Ovary (tissue), 9 donors: ENCODE data around the gene NTNG2. TPM values are rescaled to one million over a fixed set of nuclear protein-coding genes. Genes with fewer than 3 reads are reported as not detected.

Experiments
- DNase-seq, 5 donors: peaks; one replicate each; pipeline ENCODE4 v3.0.0-alpha.2; 2019 to 2020
- H3K27ac ChIP-seq, 2 donors: fragments of 200-600 bp; one replicate each; pipeline versions ENCODE4 v1.5.1 to v1.8.0; 2019 to 2022
- H3K27me3 ChIP-seq: fragments of 200-600 bp; one replicate; pipeline ENCODE4 v1.8.0; 2022
- H3K36me3 ChIP-seq: fragments of 200-600 bp; sonication (generic); one replicate; pipeline ENCODE4 v1.5.1; 2019
- H3K4me1 ChIP-seq: one replicate; pipeline ENCODE4 v1.8.1; 2013; ENCODE audit warnings: mild to moderate bottlenecking, moderate library complexity; ENCODE audit not compliant: insufficient read depth
- H3K4me3 ChIP-seq: fragments of 200-600 bp; sonication (generic); one replicate; pipeline ENCODE4 v1.5.1; 2017
- H3K9me3 ChIP-seq, 2 donors: fragments of 200-600 bp in 1 of 2; sonication (generic) in 1 of 2; one replicate each; pipeline versions ENCODE4 v1.5.1 to v1.8.1; 2013 to 2019; ENCODE audit warnings: mild to moderate bottlenecking in 1 of 2, moderate library complexity in 1 of 2
- CTCF ChIP-seq, 3 donors: fragments of 450-650 bp in 2 of 3; fragments of 200-600 bp in 1 of 3; IDR thresholded peaks; one replicate each; pipeline versions ENCODE4 v1.5.1 to v1.8.0; 2016 to 2022; ENCODE audit warnings: antibody characterized with exemption in 3 of 3, mild to moderate bottlenecking in 1 of 3
- EP300 ChIP-seq: sonication (generic); formaldehyde crosslinking; IDR thresholded peaks from one replicate; pipeline ENCODE4 v1.6.1; 2017; ENCODE audit warnings: antibody characterized with exemption
- POLR2A ChIP-seq: fragments of 450-650 bp; IDR thresholded peaks from one replicate; pipeline ENCODE4 v1.6.1; 2017; ENCODE audit warnings: antibody characterized with exemption, mild to moderate bottlenecking, moderate library complexity
- WGBS, 3 donors: extraction: QIAGEN DNeasy Blood & Tissue Kit in 1 of 3; methylation state at CpG; one replicate each; pipeline versions ENCODE4 v1.1.5 to v1.1.7; 2013 to 2017; 5-methylcytosine and 5-hydroxymethylcytosine counted together
- intact Hi-C, 4 donors: fragments of 100-400 bp; cut with DNase I; formaldehyde crosslinking; loops; one replicate each; pipeline versions ENCODE4 v1.11.0 to v1.15.1; 2022 to 2023
- polyA plus RNA-seq, 2 donors: library from polyadenylated mRNA; stranded (reverse); fragments of 200-250 nt in 1 of 2; fragments of 350-450 nt in 1 of 2; fragmentation: Illumina TruSeq in 1 of 2; extraction: RNeasy Lipid Tissue Mini Kit (QIAGEN cat#74804) in 1 of 2; gene quantifications; one replicate each; pipeline ENCODE4 v1.2.3, GENCODE V29; 2013 to 2014
- total RNA-seq, 7 donors: library from RNA; depleted of rRNA in 2 of 7; stranded (reverse); fragments of >200 nt in 2 of 7; fragmentation: NEBNext Ultra II Directional in 3 of 7; extraction: Animal tissue kit (Norgen Biotek cat#: 25700) in 3 of 7; gene quantifications; one replicate each; pipeline versions ENCODE4 v1.1.0 to v1.2.4, GENCODE V29; 2016 to 2023
- donor health status: DM: no; HTN: no; CAD: no; lungs with moderate emphysema.
- donor health status: DM: no; HTN: no; CAD: no.
- donor health status: Bipolar disorder and iron deficiency.
- donor health status: DM: yes; HTN: yes; CAD: no.
- donor health status: DM: no; HTN: no; CAD: no.
- donor health status: DM: yes; HTN: yes; CAD: no.

NTNG2 gene
- total and polyA plus RNA-seq, 9 donors = 0.12 to 2.6 (median 0.81) TPM

DNA sequence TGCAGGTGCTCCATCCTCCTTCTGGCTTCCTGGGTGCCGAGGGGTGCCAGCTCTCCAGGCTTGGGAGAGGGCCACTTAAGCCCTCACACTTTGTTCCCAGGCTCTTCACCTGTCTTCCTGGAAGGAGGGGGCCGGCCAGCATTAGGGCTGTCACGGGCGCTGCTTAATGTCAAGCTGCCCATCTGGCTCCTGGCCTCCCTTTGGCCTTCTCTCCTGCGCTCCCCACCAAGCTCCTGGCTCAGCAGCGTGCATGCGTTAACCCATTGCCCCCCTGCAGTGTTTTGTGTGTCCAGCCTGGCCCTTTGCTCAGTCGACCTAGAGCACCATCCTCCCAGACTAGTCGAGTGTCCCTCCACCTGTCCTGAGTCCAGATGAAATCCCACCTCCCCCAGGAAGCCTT lies 21.3 kb downstream of the NTNG2 start:
- Histone ChIP-seq H3K27ac (no peak overlapping the region), H3K4me1 (no peaks in the 10 kb centered on the region), H3K9me3 (no peaks in the 10 kb centered on the region), H3K27me3 (no peaks in the 10 kb centered on the region), H3K36me3 (no peaks in the 10 kb centered on the region), H3K4me3 (no peak overlapping the region)
- TF ChIP-seq CTCF (IDR thresholded peaks at IDR 0.05) (no peak), POLR2A (no peak), EP300 (no peak)
- WGBS, 3 donors = 28 to 31% (median 28%) methylated on average over 9 of the region's 9 CpGs
- intact Hi-C loops = no loop called here
- no peak for DNase-seq

DNA sequence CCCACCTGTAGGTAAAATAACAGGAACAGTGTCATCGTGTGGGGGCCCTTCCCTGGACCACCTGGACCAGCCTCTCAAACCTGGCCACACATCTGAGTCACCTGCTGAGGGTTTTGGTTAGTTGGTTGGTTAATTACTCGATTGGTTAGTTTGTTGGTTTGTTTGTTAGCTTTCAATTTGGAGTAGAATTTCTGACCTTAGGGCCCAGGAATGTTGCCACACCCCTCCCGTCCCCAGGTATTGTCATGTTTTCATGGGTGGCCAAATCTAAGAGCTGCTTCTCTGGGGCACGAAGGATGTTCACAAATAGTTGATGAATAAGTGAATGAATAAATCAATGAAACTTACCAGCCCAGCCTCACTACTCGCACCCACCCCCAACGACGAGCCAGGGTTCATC lies 21.9 kb downstream of the NTNG2 start:
- H3K36me3 ChIP-seq = no peaks in the 10 kb centered on the region
- H3K4me1 ChIP-seq = no peaks in the 10 kb centered on the region
- H3K9me3 ChIP-seq = no peaks in the 10 kb centered on the region
- no peak for TF ChIP-seq EP300
- TF ChIP-seq CTCF (IDR thresholded peaks at IDR 0.05) = no peak
- TF ChIP-seq POLR2A = no peak
- no peaks in the 10 kb centered on the region for H3K27me3 ChIP-seq
- no peak overlapping the region for H3K27ac ChIP-seq
- DNase-seq = no peak
- no peak overlapping the region for H3K4me3 ChIP-seq
- intact Hi-C loops = no loop called here
- WGBS, 3 donors = 66 to 76% (median 66%) methylated on average over 6 to 7 of the region's 7 CpGs

DNA sequence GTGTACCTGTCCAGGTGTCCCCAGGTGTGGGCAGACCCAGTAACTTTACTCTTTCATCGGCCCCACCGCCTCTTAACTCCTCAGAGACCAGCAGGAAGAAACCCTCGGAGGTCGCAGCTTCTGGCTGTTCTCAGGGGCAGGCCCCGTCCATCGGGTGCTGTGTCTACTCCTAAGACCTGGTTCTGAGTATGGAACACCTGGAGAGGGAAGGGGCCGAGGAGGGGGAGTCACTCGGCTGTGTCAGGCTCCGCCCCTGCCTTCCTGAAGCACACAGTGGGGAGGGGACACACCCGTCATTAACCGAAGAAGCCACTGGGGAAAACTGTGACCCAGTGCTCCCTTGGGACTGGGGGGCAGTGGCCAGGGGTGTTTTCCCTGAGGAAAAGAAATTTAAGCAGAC lies 22.3 kb downstream of the NTNG2 start:
- no peak for DNase-seq
- Histone ChIP-seq H3K4me1 (no peaks in the 10 kb centered on the region), H3K27me3 (no peaks in the 10 kb centered on the region), H3K27ac (no peak overlapping the region), H3K9me3 (no peaks in the 10 kb centered on the region), H3K36me3 (no peaks in the 10 kb centered on the region), H3K4me3 (no peak overlapping the region)
- intact Hi-C loops = no loop called here
- WGBS, 3 donors = 76 to 82% (median 79%) methylated on average over 11 of the region's 11 CpGs
- TF ChIP-seq EP300 (no peak), POLR2A (no peak), CTCF (IDR thresholded peaks at IDR 0.05) (no peak)

DNA sequence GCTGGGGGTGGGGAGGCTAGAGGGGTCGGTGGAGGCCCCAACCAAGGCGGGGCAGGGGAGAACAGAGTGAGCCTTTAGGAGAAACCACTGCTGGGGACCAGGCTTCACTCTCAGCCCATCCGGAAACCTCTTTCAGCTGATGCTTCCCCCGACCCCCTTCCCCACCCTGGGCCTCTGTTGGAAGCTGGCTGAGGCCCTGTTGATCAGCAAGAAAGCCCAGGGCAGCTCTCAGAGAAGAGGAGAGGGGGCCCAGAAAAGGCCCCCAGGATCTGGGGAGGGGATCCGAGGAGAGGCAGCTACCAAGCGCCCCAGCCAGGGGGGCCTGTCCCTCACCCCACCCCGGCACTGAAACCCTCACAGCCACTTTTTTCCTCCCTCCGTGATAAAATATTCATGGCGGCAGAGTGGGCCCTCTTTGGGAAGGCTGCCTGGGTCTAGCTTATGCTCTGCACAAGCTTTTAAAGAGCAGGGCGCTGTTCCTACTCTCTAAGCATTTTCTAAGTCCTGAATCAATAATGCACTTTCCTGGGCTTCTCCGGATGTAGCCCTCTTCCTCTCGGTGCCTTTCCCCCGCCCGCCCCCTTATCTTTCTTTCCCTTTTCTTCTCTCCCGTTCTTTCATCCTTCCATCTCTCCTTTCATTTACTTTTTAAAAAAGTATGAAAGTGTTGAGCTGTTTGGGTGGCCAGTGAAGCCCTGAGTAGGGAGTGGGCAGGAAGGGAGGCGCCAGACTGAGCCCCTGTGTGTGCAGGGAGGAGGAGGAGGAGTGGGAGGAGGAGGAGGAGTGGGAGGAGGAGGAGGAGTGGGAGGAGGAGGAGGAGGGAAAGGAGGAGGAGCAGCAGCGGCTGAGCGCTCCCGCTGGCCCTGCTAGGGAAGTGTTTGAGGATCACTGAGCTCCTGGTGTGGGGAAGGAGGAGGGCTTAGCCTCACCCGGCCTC lies 23.5 kb downstream of the NTNG2 start:
- H3K4me3 ChIP-seq = no peak overlapping the region
- H3K27me3 ChIP-seq = no peaks in the 10 kb centered on the region
- H3K9me3 ChIP-seq = no peaks in the 10 kb centered on the region
- DNase-seq = no peak
- intact Hi-C loops = no loop called here
- WGBS, 3 donors = 26 to 31% (median 31%) methylated on average over 20 of the region's 20 CpGs
- H3K27ac ChIP-seq = no peak overlapping the region
- no peaks in the 10 kb centered on the region for H3K36me3 ChIP-seq
- no peaks in the 10 kb centered on the region for H3K4me1 ChIP-seq
- TF ChIP-seq EP300 (no peak), CTCF (IDR thresholded peaks at IDR 0.05) (no peak), POLR2A (no peak)
